ENCODE data around the gene TRMT13.

TRMT13 gene

DNA sequence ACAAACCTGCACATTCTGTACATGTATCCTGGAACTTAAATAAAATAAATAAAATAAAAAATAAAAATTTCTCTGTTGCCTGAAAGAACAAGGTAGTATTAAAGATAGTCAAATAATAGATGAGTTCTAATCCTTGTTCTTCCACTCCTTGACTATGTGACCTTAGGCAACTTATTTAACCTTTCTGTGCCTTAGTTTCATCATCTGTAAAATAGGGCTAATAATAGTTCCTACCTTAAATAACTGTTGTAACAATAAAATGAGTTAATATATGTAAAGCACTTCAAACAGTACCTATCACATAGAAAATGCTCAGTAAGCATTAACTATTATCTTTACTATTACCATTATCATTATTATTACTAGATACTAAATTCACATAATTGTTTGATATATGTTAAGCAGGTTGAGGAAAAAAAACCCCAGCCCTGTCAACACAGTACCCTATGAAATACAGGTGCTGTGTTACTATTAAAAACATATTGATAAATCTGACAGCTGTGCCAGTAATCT, 23.4 kb upstream of the TRMT13 start:
- no peak overlapping the region for H3K9ac ChIP-seq (ENCODE audit: insufficient read length)
- H3K4me3 ChIP-seq, result no peak overlapping the region
- DNase-seq (ENCODE audit: low read depth, low spot score), result no peak
- no peak overlapping the region for H3K27ac ChIP-seq
- H3K36me3 ChIP-seq (ENCODE audit: insufficient read depth, low read length), result peaks cover 39% of the 10 kb centered on the region
- TF ChIP-seq POLR2AphosphoS5 (IDR thresholded peaks at IDR 0.05; ENCODE audit: borderline replicate concordance, low read depth, low read length) (no peak), EZH2 (IDR thresholded peaks at IDR 0.05) (no peak), FOXP2 (optimal IDR thresholded peaks at IDR 0.05; ENCODE audit: control extremely low read depth, extremely low read length, insufficient read depth) (no peak)
- H3K9me3 ChIP-seq (ENCODE audit: low read depth, low read length), result no peaks in the 10 kb centered on the region

GRCh38 chr1:100115524-100115923, 17.4 kb upstream of the TRMT13 start:
- no peaks in the 10 kb centered on the region for H3K9me3 ChIP-seq (ENCODE audit: low read depth, low read length)
- H3K9ac ChIP-seq (ENCODE audit: insufficient read length), result no peak overlapping the region
- H3K27ac ChIP-seq, result no peak overlapping the region
- H3K36me3 ChIP-seq (ENCODE audit: insufficient read depth, low read length), result peaks cover 28% of the 10 kb centered on the region
- TF ChIP-seq POLR2AphosphoS5 (IDR thresholded peaks at IDR 0.05; ENCODE audit: borderline replicate concordance, low read depth, low read length), result no peak
- no peak for TF ChIP-seq FOXP2 (optimal IDR thresholded peaks at IDR 0.05; ENCODE audit: control extremely low read depth, extremely low read length, insufficient read depth)
- TF ChIP-seq EZH2 (IDR thresholded peaks at IDR 0.05), result no peak
- no peak overlapping the region for H3K4me3 ChIP-seq
- no peak for DNase-seq (ENCODE audit: low read depth, low spot score)

DNA sequence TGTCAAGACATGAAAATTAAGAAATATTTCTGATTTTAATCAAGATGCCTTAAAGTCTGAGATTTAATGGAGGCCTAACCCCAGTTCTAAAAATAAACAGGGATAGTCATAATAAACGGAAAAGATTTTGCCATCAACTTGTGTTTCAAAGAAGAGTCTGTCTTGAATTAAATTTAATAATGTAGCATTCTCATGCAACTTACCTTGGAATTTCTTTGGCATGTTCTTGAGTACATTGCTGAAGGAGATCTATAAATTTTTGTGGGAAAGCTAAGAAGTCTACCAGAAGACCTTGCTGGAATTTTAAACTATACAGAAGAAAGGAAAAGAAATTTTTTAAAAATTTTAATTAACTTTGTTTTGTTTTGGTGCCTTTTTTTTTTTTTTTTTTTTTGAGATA, 10.8 kb upstream of the TRMT13 start:
- Histone ChIP-seq H3K27ac (no peak overlapping the region), H3K36me3 (ENCODE audit: insufficient read depth, low read length) (peaks cover 8% of the 10 kb centered on the region), H3K9ac (ENCODE audit: insufficient read length) (no peak overlapping the region), H3K4me3 (no peak overlapping the region), H3K9me3 (ENCODE audit: low read depth, low read length) (no peaks in the 10 kb centered on the region)
- DNase-seq (ENCODE audit: low read depth, low spot score), result no peak
- no peak for TF ChIP-seq FOXP2 (optimal IDR thresholded peaks at IDR 0.05; ENCODE audit: control extremely low read depth, extremely low read length, insufficient read depth)
- TF ChIP-seq POLR2AphosphoS5 (IDR thresholded peaks at IDR 0.05; ENCODE audit: borderline replicate concordance, low read depth, low read length), result no peak
- no peak for TF ChIP-seq EZH2 (IDR thresholded peaks at IDR 0.05)

DNA sequence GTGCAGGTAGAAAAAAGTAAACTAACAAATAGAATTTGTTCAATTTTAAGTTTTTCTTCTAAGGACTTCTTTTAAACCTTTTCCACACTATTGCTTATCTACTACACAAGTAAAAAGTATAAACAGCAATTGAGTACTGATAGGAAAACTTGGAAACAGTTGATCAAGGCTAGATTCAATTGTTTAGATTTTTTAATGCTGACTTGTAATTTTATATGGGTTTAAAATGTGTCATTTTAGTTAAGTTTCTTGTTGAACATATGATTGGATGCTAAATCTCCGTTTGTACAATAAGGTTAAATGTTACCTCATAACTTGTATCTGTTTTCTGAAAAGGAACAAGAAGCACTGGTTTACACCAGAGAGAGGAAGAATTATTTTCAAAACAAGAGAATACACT, 5.7 kb upstream of the TRMT13 start:
- Histone ChIP-seq H3K27ac (no peak overlapping the region), H3K9me3 (ENCODE audit: low read depth, low read length) (no peaks in the 10 kb centered on the region), H3K9ac (ENCODE audit: insufficient read length) (no peak overlapping the region), H3K36me3 (ENCODE audit: insufficient read depth, low read length) (no peaks in the 10 kb centered on the region; the same call in 1 of the 2 replicates), H3K4me3 (no peak overlapping the region)
- no peak for DNase-seq (ENCODE audit: low read depth, low spot score)
- no peak for TF ChIP-seq FOXP2 (optimal IDR thresholded peaks at IDR 0.05; ENCODE audit: control extremely low read depth, extremely low read length, insufficient read depth)
- no peak for TF ChIP-seq EZH2 (IDR thresholded peaks at IDR 0.05)
- TF ChIP-seq POLR2AphosphoS5 (IDR thresholded peaks at IDR 0.05; ENCODE audit: borderline replicate concordance, low read depth, low read length), result no peak

- H3K36me3 ChIP-seq (ENCODE audit: insufficient read depth, low read length), result peaks cover 3% of the 10 kb centered on the region; the same call in 1 of the 2 replicates
- H3K9me3 ChIP-seq (ENCODE audit: low read depth, low read length), result no peaks in the 10 kb centered on the region
- no peak for DNase-seq (ENCODE audit: low read depth, low spot score)
- TF ChIP-seq POLR2AphosphoS5 (IDR thresholded peaks at IDR 0.05; ENCODE audit: borderline replicate concordance, low read depth, low read length), result no peak
- no peak for TF ChIP-seq FOXP2 (optimal IDR thresholded peaks at IDR 0.05; ENCODE audit: control extremely low read depth, extremely low read length, insufficient read depth)
- no peak for TF ChIP-seq EZH2 (IDR thresholded peaks at IDR 0.05)
- no peak overlapping the region for H3K9ac ChIP-seq (ENCODE audit: insufficient read length)
- H3K4me3 ChIP-seq, result no peak overlapping the region
- H3K27ac ChIP-seq, result no peak overlapping the region
Measured at GRCh38 chr1:100130552-100131077, 2.3 kb upstream of the TRMT13 start.

DNA sequence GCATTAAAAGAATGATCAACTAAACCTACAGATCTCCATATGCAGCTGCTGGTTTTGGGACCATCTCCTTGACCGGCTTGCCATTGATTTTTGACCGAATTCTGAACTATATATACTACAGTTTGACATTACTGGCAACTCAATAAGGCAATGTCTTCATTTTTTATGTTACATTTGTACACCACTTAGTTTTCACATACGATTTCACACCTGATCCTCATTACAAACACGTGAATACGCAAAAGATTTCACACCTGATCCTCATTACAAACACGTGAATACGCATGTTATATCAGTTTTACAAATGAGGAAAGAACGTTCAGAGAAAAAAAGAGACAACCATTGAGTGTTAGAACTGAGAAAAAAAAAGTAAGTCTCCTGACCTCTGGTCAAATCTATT, 1.3 kb upstream of the TRMT13 start:
- TF ChIP-seq POLR2AphosphoS5 (IDR thresholded peaks at IDR 0.05; ENCODE audit: borderline replicate concordance, low read depth, low read length), result no peak
- no peak for TF ChIP-seq EZH2 (IDR thresholded peaks at IDR 0.05)
- no peak for TF ChIP-seq FOXP2 (optimal IDR thresholded peaks at IDR 0.05; ENCODE audit: control extremely low read depth, extremely low read length, insufficient read depth)
- Histone ChIP-seq H3K9me3 (ENCODE audit: low read depth, low read length) (no peaks in the 10 kb centered on the region), H3K27ac (no peak overlapping the region), H3K9ac (ENCODE audit: insufficient read length) (peak overlapping the region; percentile 95), H3K4me3 (peak overlapping the region; percentile 99), H3K36me3 (ENCODE audit: insufficient read depth, low read length) (0 out of 2 replicates have a peak, but pooled peaks cover 4% of the 10 kb centered on the region)
- DNase-seq (ENCODE audit: low read depth, low spot score), result no peak

DNA sequence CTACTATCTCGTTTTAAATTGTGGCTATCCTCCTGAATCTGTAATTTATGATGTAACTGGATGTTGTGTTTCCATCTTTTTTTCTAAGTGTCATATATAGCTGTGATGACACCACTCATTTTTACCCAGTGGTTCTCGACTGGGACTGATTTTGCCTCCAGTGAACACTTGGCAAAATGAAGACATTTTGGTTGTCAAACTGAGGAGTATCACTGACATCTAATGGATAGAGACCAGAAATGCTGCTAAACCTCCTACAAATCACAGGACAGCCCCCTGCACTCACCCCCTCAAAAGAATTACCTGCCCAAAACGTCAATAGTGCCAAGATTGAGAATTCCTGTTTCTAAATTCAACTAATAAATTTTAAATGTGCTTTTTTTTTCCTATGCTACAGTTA, 1.9 kb downstream of the TRMT13 start:
- TF ChIP-seq FOXP2 (optimal IDR thresholded peaks at IDR 0.05; ENCODE audit: control extremely low read depth, extremely low read length, insufficient read depth) (no peak), EZH2 (IDR thresholded peaks at IDR 0.05) (no peak), POLR2AphosphoS5 (IDR thresholded peaks at IDR 0.05; ENCODE audit: borderline replicate concordance, low read depth, low read length) (no peak)
- Histone ChIP-seq H3K9ac (ENCODE audit: insufficient read length) (no peak overlapping the region), H3K4me3 (no peak overlapping the region), H3K9me3 (ENCODE audit: low read depth, low read length) (no peaks in the 10 kb centered on the region), H3K27ac (no peak overlapping the region), H3K36me3 (ENCODE audit: insufficient read depth, low read length) (peaks cover 34% of the 10 kb centered on the region)
- no peak for DNase-seq (ENCODE audit: low read depth, low spot score)

- H3K4me3 ChIP-seq, result no peak overlapping the region
- no peak for TF ChIP-seq EZH2 (IDR thresholded peaks at IDR 0.05)
- no peak for TF ChIP-seq POLR2AphosphoS5 (IDR thresholded peaks at IDR 0.05; ENCODE audit: borderline replicate concordance, low read depth, low read length)
- no peak for TF ChIP-seq FOXP2 (optimal IDR thresholded peaks at IDR 0.05; ENCODE audit: control extremely low read depth, extremely low read length, insufficient read depth)
- H3K36me3 ChIP-seq (ENCODE audit: insufficient read depth, low read length), result peaks cover 60% of the 10 kb centered on the region
Measured at GRCh38 chr1:100137602-100138001, 4.6 kb downstream of the TRMT13 start.

GRCh38 chr1:100141192-100141591, 8.2 kb downstream of the TRMT13 start:
- DNase-seq (ENCODE audit: low read depth, low spot score), result no peak
- Histone ChIP-seq H3K36me3 (ENCODE audit: insufficient read depth, low read length) (peaks cover 86% of the 10 kb centered on the region), H3K9ac (ENCODE audit: insufficient read length) (no peak overlapping the region), H3K27ac (no peak overlapping the region), H3K4me3 (no peak overlapping the region), H3K9me3 (ENCODE audit: low read depth, low read length) (no peaks in the 10 kb centered on the region)
- TF ChIP-seq POLR2AphosphoS5 (IDR thresholded peaks at IDR 0.05; ENCODE audit: borderline replicate concordance, low read depth, low read length) (no peak), FOXP2 (optimal IDR thresholded peaks at IDR 0.05; ENCODE audit: control extremely low read depth, extremely low read length, insufficient read depth) (no peak), EZH2 (IDR thresholded peaks at IDR 0.05) (no peak)

More at GRCh38 chr1:100137602-100138001, 4.6 kb downstream of the TRMT13 start:
- no peak overlapping the region for H3K27ac ChIP-seq
- H3K9ac ChIP-seq (ENCODE audit: insufficient read length), result no peak overlapping the region
- H3K9me3 ChIP-seq (ENCODE audit: low read depth, low read length), result no peaks in the 10 kb centered on the region
- DNase-seq (ENCODE audit: low read depth, low spot score), result no peak
